ENCODE results near the gene CACNB3.

The CACNB3 gene

DNA sequence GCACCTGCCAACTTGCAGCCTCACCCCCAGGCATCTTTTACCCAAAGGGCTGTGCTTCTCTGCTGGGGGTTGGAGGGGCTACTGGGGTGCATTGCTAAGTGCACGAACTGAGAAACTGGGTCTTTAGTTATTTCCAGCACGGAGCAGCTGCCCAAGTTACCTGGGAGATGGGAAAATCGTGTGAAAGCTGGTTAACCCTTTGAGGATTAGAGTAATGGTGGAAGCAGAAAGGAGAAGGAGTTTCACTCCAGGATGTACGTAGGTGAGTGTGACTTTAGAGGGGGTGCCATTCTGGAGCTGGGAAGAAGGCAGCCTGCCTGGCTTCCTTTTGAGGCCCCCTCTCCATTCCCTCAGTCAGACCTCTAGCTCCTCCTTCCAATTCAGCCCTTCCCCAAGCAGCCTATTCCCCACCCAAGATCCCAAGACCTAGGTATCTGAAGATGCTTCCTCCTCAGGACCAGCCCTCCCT is 28.4 kb upstream of the CACNB3 start:
- peaks cover 11% of the 10 kb centered on the region; the same call in 1 of the 2 replicates for H3K27me3 ChIP-seq (ENCODE audit: insufficient read depth, low read length)
- no peaks in the 10 kb centered on the region for H3K36me3 ChIP-seq (ENCODE audit: insufficient read depth, low read depth, low read length)
- H3K27ac ChIP-seq (ENCODE audit: low read length): no peak overlapping the region
- H3K4me3 ChIP-seq (ENCODE audit: low read length): peak overlapping the region; percentile 78; the same call in 1 of the 2 replicates
- peak overlapping the region; percentile 57; the same call in 1 of the 2 replicates for H3K9ac ChIP-seq (ENCODE audit: low read depth, low read length)
- H3K9me3 ChIP-seq (ENCODE audit: insufficient read depth, low read depth, low read length): no peaks in the 10 kb centered on the region
- H3K4me1 ChIP-seq (ENCODE audit: insufficient read depth, low read length): peaks cover 11% of the 10 kb centered on the region; the same call in 1 of the 2 replicates

DNA sequence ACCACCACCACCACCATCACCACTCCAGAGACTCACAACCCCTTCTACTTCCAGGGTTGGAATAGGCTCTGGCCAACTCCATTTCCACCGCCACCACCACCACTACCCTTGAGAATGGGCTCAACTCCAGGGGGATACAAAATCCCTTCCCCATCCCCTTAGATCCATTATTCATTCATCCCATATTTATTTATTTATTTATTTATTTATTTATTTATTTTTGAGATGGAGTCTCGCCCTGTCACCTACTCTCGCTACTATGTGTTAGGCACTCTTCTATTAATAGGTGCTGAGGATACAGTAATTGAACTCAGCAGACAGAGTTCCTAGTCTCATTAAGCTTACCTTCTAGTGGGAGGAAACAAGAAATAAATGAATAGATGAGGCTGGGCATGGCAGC is 24.6 kb upstream of the CACNB3 start:
- H3K27me3 ChIP-seq (ENCODE audit: insufficient read depth, low read length): no peaks in the 10 kb centered on the region
- H3K27ac ChIP-seq (ENCODE audit: low read length): no peak overlapping the region
- no peak overlapping the region for H3K9ac ChIP-seq (ENCODE audit: low read depth, low read length)
- H3K9me3 ChIP-seq (ENCODE audit: insufficient read depth, low read depth, low read length): no peaks in the 10 kb centered on the region
- no peak overlapping the region for H3K4me3 ChIP-seq (ENCODE audit: low read length)
- H3K36me3 ChIP-seq (ENCODE audit: insufficient read depth, low read depth, low read length): no peaks in the 10 kb centered on the region
- H3K4me1 ChIP-seq (ENCODE audit: insufficient read depth, low read length): peaks cover 5% of the 10 kb centered on the region; the same call in 1 of the 2 replicates

DNA sequence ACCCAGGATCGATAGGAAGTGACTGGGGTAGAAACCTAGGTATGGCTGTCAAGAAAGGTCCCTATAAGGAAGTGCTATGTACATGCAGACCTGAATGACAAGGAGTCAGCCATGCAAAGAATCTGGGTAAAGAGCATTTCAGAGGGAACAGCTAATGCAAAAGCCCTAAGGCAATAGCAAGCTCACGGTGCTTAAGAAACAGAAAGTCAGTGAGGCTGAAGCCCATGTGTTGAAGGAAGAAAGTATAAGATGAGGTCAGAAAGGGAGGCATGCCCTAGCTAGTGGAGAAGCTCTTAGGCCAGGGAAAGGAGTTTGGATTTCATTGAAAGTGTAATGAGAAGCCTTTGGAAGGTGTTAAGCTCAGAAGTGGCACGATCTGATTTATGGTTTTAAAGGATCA is 23.4 kb upstream of the CACNB3 start:
- peaks cover 5% of the 10 kb centered on the region; the same call in 1 of the 2 replicates for H3K4me1 ChIP-seq (ENCODE audit: insufficient read depth, low read length)
- no peak overlapping the region for H3K9ac ChIP-seq (ENCODE audit: low read depth, low read length)
- H3K9me3 ChIP-seq (ENCODE audit: insufficient read depth, low read depth, low read length): no peaks in the 10 kb centered on the region
- H3K36me3 ChIP-seq (ENCODE audit: insufficient read depth, low read depth, low read length): no peaks in the 10 kb centered on the region
- no peak overlapping the region for H3K4me3 ChIP-seq (ENCODE audit: low read length)
- no peaks in the 10 kb centered on the region for H3K27me3 ChIP-seq (ENCODE audit: insufficient read depth, low read length)
- H3K27ac ChIP-seq (ENCODE audit: low read length): no peak overlapping the region

DNA sequence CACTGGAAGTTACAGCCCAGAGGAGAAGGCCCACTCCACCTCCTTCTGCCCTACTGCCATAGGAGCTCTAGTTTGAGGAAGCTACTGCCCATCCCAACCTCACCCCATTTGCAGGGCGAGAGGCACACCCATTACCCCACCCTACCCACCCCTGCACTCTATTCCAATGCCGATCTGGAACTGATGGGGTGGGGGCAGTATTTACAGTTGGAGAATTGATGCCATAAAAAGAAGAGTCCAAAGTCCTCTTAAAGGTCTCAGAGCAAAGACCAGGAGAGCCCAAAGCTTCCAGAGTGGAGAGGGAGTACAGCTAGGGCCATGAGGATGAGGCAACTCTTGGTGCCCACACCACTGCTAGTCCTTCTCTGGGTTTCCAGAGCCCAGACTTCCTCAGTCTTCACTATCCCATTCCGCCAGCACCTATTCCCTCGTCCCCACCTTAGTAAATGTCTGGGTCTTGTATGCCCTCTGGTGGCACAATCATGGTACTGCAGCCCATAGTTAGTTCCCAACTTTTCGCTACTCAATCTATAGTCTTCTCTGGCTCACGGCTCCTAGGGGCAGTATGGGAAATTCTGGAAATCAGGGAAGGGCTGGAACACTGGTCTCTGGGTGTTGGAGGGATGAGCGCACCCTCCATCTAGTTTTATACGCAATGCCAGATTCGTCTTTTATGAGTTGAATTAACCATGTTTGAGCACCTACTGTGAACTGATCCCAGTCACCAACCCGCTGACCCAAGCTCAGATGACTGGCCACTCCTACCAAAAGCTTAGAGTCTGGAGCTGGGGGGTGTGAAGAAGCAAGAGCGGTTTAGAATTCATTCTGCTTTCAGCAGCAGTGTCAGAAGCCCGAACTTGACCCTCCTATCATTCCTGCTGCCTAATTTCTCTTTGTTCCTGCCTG is 22.5 kb upstream of the CACNB3 start:
- Histone ChIP-seq H3K9ac (ENCODE audit: low read depth, low read length) (no peak overlapping the region), H3K4me1 (ENCODE audit: insufficient read depth, low read length) (0 out of 2 replicates have a peak, but pooled peaks cover 3% of the 10 kb centered on the region), H3K9me3 (ENCODE audit: insufficient read depth, low read depth, low read length) (no peaks in the 10 kb centered on the region), H3K27me3 (ENCODE audit: insufficient read depth, low read length) (no peaks in the 10 kb centered on the region), H3K27ac (ENCODE audit: low read length) (no peak overlapping the region), H3K4me3 (ENCODE audit: low read length) (no peak overlapping the region), H3K36me3 (ENCODE audit: insufficient read depth, low read depth, low read length) (no peaks in the 10 kb centered on the region)

DNA sequence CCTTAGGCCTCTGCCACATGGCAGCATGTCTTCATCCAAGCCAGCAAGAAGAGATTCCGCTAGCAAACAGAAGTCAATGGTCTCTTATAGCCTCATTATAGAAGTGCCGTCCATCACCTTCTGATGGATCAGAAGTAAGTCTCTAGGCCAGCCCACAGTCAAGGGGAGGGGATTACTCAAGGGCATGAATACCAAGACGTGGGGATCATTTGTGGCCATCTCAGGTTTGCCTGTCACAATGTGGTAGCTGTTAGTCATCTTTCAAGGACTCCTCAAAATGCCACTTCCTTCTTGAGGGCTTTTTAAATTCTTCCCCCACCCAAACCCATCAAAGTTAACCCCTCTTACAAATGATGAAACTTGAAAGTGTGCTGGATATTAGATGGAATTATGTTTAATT is 21.3 kb upstream of the CACNB3 start:
- Histone ChIP-seq H3K27me3 (ENCODE audit: insufficient read depth, low read length) (no peaks in the 10 kb centered on the region), H3K9me3 (ENCODE audit: insufficient read depth, low read depth, low read length) (no peaks in the 10 kb centered on the region), H3K9ac (ENCODE audit: low read depth, low read length) (no peak overlapping the region), H3K27ac (ENCODE audit: low read length) (no peak overlapping the region), H3K4me1 (ENCODE audit: insufficient read depth, low read length) (0 out of 2 replicates have a peak, but pooled peaks cover 3% of the 10 kb centered on the region), H3K4me3 (ENCODE audit: low read length) (no peak overlapping the region), H3K36me3 (ENCODE audit: insufficient read depth, low read depth, low read length) (no peaks in the 10 kb centered on the region)

DNA sequence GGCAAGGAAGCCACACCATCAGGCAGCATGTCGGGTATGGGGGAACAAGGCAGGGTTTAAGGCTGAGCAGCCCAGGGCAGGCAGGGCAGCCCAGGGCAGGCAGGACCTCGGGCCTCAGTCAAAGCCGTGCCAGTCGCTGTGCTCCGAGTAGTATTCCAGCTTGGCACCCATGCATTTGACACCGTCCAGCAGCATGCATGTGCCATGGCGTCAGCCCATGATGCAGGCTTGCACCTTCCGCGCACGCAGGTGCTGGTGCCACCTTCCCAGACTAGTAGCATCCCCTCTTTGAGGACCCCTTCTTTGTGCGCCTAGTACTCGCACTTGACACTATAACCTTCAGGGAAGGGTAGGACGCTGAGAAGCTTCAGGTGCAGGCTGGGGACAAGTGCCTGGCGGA is 17.8 kb upstream of the CACNB3 start:
- 0 out of 2 replicates have a peak, but pooled peaks cover 3% of the 10 kb centered on the region for H3K4me1 ChIP-seq (ENCODE audit: insufficient read depth, low read length)
- no peaks in the 10 kb centered on the region for H3K27me3 ChIP-seq (ENCODE audit: insufficient read depth, low read length)
- H3K9ac ChIP-seq (ENCODE audit: low read depth, low read length): no peak overlapping the region
- no peaks in the 10 kb centered on the region for H3K9me3 ChIP-seq (ENCODE audit: insufficient read depth, low read depth, low read length)
- no peaks in the 10 kb centered on the region for H3K36me3 ChIP-seq (ENCODE audit: insufficient read depth, low read depth, low read length)
- H3K4me3 ChIP-seq (ENCODE audit: low read length): no peak overlapping the region
- H3K27ac ChIP-seq (ENCODE audit: low read length): no peak overlapping the region

DNA sequence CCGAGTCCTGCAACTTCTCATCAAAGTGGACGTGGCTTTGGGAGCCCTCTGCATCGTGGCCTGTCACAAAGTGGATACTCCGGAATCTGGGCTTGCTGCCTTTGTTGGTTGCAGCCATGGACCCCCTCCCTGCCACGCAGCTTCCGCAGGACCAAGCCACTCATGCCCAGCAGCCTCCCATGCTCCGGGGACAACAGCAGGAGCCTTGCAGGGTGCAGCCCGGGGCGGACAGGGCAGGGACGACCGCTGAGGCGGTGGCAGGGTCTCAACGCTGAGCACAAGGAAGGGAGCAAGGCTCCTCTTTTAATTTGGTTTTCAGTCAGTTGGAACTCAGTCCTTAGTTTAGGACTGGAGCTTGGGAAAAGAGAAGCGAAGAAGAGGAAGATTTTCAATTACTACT is 17.3 kb upstream of the CACNB3 start:
- Histone ChIP-seq H3K9ac (ENCODE audit: low read depth, low read length) (no peak overlapping the region), H3K4me1 (ENCODE audit: insufficient read depth, low read length) (no peaks in the 10 kb centered on the region), H3K27me3 (ENCODE audit: insufficient read depth, low read length) (no peaks in the 10 kb centered on the region), H3K9me3 (ENCODE audit: insufficient read depth, low read depth, low read length) (no peaks in the 10 kb centered on the region), H3K36me3 (ENCODE audit: insufficient read depth, low read depth, low read length) (no peaks in the 10 kb centered on the region), H3K27ac (ENCODE audit: low read length) (no peak overlapping the region), H3K4me3 (ENCODE audit: low read length) (no peak overlapping the region)

DNA sequence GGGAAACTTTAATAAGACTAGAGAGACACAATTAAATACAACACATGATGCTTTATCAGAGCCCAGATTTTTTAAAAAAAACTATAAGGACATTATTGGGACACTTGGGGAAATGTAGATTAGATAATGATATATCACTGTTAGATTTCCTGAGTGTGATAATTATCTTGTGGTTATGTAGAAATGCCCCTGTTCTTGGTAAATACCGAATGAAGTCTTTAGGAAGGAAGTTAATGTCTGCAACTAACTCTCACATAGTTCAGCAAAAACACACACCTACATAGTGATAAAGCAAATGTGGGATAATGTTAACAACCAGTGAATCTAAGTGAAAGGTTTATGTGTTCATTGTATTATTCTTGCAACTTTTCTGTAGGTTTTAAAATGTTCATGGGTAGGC is 14.6 kb upstream of the CACNB3 start:
- no peak overlapping the region for H3K4me3 ChIP-seq (ENCODE audit: low read length)
- H3K4me1 ChIP-seq (ENCODE audit: insufficient read depth, low read length): no peaks in the 10 kb centered on the region
- no peaks in the 10 kb centered on the region for H3K36me3 ChIP-seq (ENCODE audit: insufficient read depth, low read depth, low read length)
- no peaks in the 10 kb centered on the region for H3K9me3 ChIP-seq (ENCODE audit: insufficient read depth, low read depth, low read length)
- no peak overlapping the region for H3K27ac ChIP-seq (ENCODE audit: low read length)
- no peaks in the 10 kb centered on the region for H3K27me3 ChIP-seq (ENCODE audit: insufficient read depth, low read length)
- no peak overlapping the region for H3K9ac ChIP-seq (ENCODE audit: low read depth, low read length)

DNA sequence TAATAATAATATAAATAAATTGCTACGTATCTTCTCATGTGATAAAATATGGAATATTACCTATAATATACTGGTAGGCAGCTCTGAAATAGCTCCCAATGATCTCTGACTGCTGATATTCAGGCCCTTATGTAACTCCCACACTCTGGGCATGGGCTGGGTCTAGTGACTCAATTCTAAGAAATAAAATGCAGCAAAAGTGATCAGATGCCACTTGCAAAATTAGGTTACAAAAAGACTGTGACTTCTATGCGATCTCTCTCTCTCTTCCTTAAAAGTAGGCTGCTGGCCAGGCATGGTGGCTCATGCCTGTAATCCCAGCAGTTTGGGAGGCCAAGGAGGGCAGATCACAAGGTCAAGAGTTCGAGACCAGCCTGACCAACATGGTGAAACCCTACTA is 10.3 kb upstream of the CACNB3 start:
- no peak overlapping the region for H3K9ac ChIP-seq (ENCODE audit: low read depth, low read length)
- H3K4me1 ChIP-seq (ENCODE audit: insufficient read depth, low read length): no peaks in the 10 kb centered on the region

DNA sequence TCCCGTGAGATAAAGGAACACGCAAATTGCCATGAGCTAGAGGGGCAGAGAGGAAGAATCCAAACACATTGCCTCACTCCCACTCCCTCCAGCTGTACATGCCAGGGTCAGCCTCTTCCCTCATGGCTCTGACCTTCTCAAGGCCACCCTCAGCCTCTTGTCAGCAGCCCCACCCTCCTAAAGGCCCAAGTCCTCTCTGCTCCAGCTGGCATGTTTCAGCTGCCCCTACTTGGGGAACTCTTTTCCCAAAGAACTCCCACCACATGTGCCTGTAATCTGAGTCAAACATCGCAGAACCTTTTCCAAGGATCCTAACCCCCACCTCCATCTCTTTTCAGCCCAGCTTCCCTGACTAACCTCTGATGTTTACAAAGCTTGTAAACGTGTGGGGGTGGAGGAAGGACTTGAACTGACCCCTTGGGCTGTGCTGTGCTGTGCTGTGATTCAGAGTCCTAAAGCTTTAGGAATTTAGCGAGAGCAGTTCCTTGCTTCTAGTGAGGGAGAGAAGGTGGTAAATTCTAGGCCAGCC is 7.3 kb upstream of the CACNB3 start:
- no peak overlapping the region for H3K27ac ChIP-seq (ENCODE audit: low read length)
- peaks cover under 1% of the 10 kb centered on the region; the same call in 1 of the 2 replicates for H3K4me1 ChIP-seq (ENCODE audit: insufficient read depth, low read length)
- H3K9me3 ChIP-seq (ENCODE audit: insufficient read depth, low read depth, low read length): no peaks in the 10 kb centered on the region
- H3K36me3 ChIP-seq (ENCODE audit: insufficient read depth, low read depth, low read length): no peaks in the 10 kb centered on the region
- H3K27me3 ChIP-seq (ENCODE audit: insufficient read depth, low read length): peaks cover 38% of the 10 kb centered on the region
- H3K9ac ChIP-seq (ENCODE audit: low read depth, low read length): no peak overlapping the region
- no peak overlapping the region for H3K4me3 ChIP-seq (ENCODE audit: low read length)

More for the DNA sequence above, 10.3 kb upstream of the CACNB3 start:
- Histone ChIP-seq H3K36me3 (ENCODE audit: insufficient read depth, low read depth, low read length) (no peaks in the 10 kb centered on the region), H3K27me3 (ENCODE audit: insufficient read depth, low read length) (peaks cover 18% of the 10 kb centered on the region), H3K4me3 (ENCODE audit: low read length) (no peak overlapping the region), H3K9me3 (ENCODE audit: insufficient read depth, low read depth, low read length) (no peaks in the 10 kb centered on the region), H3K27ac (ENCODE audit: low read length) (no peak overlapping the region)

DNA sequence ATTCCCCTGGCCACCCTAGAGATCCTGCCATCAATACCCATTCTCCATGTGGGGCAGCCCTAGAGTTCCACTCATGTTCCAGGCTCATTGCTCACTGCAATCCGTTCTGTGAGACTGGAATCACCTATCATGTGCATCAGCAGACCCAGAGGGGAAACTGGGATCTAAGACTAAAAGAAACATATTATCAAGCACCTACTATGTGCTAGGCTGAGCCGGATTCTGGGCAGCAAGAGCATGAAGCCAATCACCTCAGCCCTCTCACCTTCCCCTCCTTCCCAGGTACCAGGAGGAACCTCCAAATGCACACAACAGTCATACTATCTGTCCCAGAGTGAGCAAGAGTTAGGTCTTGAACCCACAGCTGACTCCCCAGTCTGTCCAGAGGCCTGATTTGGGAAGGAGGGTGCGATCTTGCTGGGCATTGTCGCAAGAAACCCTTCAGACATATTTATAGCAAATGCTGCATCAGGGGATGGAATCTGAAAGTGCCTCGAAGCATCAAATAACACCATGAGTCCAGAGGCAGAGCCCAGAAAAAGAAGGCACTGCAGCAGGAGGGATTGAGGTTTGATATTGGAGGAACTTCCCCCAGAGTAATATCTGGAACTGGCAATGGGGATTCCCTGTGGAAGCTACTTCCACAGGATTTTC is 6.7 kb upstream of the CACNB3 start:
- Histone ChIP-seq H3K27ac (ENCODE audit: low read length) (no peak overlapping the region), H3K4me1 (ENCODE audit: insufficient read depth, low read length) (peaks cover 2% of the 10 kb centered on the region; the same call in 1 of the 2 replicates), H3K27me3 (ENCODE audit: insufficient read depth, low read length) (peaks cover 44% of the 10 kb centered on the region), H3K4me3 (ENCODE audit: low read length) (no peak overlapping the region), H3K9me3 (ENCODE audit: insufficient read depth, low read depth, low read length) (no peaks in the 10 kb centered on the region), H3K9ac (ENCODE audit: low read depth, low read length) (no peak overlapping the region), H3K36me3 (ENCODE audit: insufficient read depth, low read depth, low read length) (no peaks in the 10 kb centered on the region)

All from iPS-20b (cell line).